ENCODE results near the gene STK32C.
A peak's percentile ranks its signal among the peaks of the same experiment; 100 is the strongest.
"Not testable (repeated sequence)": the region's sequence is repeated elsewhere in the genome, so short reads cannot be mapped to it uniquely, and the experiment has no call there.

The STK32C gene

DNA sequence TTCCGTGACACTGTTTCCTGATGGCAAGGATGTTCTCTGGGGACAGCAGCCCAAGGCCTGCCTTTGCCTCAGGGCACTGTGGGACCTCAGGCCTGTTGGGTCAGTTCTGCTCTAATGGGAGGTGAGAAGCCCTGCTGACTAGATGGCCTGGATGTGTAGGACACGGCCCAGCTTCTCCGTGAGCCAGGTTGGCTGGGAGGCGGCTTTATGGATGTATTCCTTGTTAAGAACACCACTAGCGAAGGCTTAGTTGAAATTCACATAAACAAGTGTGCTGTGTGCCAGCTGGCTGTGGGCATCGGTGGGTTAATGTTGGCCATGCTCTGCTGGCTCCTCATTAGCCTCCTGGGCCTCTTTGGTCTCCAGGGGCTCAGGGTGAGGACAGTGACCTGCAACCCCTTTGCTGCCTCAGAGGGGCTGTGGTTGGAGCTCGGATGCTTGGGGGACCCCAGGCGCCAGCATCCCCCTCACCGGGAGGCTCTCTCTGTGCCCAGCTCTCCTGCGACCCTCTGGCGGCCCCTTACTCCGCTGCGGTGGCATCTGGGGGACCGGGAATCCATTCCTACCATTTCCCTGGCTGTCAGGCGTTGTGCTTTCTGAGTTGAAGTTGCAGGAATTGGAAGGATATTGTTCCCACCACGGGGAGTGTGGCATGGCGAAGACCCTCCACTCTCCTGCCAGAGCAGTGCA, 143.8 kb downstream of the STK32C start:
- no peak for DNase-seq

DNA sequence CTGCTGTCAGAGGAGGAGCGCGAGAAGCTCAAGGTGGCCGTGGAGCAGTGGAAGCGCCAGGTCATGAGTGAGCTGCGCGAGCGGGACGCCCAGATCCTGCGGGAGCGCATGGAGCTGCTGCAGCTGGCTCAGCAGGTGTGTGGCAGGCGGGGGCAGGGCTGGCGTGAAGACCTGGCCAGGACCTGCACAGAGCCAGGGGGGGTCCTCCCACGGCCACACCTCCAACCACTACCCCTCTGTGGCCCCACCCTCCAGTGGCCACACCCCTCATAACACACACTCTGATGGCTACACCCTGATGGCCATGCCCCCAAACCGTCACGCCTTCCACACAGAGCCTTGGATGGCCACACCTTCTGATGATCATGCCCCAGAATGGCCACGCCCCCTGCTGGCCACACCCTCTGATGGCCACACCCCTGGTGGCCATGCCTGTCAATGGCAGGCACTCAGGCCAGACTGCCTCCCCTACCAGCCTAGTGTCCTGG, 144.4 kb downstream of the STK32C start:
- DNase-seq: no peak

DNA sequence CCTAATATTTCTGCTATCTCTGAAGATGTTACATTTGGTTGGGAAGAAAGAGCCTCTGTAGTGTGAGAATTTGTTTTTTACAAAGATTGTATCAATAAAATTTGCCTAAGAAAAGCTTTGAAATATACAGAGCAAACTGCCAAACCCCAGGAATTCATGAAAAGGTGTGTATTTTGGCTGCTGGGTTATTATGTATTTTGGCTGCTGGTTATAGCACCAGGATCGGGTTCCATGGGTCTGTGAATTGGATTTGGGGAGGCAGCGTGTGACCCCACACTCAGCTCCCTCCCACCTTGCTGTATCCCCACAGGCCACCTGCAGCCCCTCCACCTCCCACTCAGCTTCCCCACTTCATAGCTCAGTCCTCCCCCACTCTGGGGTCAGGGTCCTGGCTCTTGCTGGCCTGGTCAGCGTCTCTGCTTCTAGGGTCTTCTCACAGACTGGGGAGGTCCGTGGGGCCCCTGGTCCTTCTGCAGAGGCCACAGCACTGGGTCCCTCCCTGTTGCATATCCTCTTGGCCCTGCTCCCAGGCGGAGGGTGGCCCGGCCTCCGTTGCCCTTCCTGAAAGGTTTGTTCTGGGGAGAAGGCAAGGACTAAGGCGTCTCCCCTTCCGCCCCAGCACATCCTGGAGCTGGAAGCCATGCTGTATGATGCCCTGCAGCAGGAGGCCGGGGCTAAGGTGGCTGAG, 145.0 kb downstream of the STK32C start:
- DNase-seq: no peak

DNA sequence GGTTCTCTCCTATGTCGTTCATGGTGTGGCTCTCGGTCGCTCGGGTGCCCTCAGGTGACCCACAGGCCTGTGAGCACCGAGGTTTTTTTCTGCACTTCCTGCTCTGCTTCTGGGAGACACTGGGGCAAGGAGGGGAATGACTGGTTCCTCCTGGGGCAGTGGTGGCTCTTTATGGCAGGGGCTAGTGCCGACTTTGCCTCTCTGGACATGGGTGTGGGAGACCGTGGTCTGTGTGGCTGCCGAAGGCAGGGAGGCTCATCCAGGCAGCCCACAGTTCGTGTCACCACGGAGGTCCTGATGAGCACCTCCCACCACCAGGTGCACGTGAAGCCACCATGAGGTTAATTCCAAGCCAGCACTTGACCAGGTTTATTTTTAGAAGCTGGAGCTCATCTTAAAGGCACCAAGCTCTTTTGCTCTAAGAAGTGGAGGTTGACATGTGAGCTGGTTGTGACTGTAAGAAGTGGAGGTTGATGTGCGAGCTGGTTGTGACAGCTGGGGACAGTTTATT, 145.7 kb downstream of the STK32C start:
- no peak for DNase-seq

DNA sequence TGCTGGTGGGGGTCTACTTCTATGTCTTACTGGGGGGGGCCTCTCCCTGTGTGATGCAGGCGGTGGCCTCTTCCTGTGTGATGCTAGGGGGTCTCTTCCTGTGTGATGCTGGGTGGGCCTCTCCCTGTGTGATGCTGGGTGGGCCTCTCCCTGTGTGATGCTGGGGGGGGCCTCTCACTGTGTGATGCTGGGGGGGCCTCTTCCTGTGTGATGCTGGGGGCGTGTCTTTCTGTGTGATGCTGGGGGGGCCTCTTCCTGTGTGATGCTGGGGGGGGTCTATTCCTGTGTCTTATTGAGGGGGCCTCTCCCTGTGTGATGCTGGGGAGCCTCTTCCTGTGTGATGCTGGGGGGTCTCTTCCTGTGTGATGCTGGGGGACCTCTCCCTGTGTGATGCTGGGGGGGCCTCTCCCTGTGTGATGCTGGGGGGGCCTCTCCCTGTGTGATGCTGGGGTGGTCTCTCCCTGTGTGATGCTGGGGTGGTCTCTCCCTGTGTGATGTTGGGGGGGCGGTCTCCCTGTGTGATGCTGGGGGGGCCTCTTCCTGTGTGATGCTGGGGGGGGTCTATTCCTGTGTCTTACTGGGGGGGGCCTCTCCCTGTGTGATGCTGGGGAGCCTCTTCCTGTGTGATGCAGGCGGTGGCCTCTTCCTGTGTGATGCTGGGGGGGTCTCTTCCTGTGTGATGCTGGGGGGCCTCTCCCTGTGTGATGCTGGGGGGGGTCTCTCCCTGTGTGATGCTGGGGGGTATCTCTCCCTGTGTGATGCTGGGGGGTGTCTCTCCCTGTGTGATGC, 146.7 kb downstream of the STK32C start:
- DNase-seq: not testable (repeated sequence)

DNA sequence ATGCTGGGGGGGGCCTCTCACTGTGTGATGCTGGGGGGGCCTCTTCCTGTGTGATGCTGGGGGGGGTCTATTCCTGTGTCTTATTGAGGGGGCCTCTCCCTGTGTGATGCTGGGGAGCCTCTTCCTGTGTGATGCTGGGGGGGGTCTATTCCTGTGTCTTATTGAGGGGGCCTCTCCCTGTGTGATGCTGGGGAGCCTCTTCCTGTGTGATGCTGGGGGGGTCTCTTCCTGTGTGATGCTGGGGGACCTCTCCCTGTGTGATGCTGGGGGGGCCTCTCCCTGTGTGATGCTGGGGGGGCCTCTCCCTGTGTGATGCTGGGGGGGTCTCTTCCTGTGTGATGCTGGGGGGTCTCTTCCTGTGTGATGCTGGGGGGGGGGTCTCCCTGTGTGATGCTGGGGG, 147.5 kb downstream of the STK32C start:
- not testable (repeated sequence) for DNase-seq

DNA sequence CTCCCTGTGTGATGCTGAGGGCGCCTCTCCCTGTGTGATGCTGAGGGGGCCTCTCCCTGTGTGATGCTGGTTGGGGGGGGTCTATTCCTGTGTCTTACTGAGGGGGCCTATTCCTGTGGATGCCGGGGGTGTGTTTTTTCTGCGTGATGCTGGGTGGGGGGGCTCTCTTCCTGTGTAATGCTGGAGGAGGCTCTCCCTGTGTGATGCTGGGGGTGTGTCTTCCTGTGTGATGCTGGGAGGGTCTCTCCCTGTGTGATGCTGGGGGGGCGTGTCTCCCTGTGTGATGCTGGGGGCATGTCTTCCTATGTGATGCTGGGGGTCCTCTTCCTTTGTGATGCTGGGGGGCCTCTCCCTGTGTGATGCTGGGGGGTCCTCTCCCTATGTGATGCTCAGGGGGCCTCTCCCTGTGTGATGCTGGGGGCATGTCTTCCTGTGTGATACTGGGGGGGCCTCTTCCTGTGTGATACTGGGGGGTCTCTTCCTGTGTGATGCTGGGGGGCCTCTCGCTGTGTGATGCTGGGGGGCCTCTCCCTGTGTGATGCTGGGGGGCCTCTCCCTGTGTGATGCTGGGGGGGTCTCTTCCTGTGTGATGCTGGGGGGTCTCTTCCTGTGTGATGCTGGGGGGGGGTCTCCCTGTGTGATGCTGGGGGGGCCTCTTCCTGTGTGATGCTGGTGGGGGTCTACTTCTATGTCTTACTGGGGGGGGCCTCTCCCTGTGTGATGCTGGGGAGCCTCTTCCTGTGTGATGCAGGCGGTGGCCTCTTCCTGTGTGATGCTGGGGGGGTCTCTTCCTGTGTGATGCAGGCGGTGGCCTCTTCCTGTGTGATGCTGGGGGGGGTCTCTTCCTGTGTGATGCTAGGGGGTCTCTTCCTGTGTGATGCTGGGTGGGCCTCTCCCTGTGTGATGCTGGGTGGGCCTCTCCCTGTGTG, 148.2 kb downstream of the STK32C start:
- DNase-seq: peak; percentile 46

DNA sequence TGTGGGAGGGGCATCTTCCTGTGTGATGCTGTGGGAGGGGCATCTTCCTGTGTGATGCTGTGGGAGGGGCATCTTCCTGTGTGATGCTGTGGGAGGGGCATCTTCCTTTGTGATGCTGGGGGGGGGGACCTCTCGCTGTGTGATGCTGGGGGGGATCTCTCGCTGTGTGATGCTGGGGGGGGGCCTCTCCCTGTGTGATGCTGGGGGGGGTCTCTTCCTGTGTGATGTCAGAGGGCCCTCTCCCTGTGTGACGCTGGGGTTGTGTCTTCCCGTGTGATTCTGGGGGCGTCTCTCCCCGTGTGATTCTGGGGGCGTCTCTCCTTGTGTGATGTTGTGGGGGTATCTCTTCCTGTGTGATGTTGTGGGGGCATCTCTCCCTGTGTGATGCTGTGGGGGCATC, 148.9 kb downstream of the STK32C start:
- DNase-seq: peak; percentile 43

DNA sequence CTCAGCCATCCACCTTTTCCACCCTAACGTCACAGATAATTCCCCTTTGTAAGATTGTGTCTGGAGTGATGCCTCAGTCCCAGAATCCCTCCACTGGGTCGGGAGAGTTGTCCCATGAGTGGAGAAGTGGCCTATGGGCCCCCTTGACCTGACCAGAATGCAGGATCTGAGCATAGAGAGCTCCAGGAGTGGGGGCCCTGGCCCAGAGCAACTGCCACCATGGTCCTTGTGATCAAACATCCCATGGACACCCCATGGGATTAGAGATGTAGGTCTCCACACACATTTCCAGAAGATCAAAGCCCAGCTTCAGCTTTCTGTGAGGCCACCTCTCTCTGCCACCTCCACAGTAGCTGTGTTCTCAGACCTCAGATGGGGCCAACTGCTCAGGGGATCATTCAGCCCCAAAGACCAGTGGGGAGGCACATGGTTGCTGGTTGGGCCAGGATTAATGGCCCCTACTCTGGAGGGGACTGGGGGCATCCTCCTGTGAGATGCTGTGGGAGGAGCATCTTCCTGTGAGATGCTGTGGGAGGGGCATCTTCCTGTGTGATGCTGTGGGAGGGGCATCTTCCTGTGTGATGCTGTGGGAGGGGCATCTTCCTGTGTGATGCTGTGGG, 149.5 kb downstream of the STK32C start:
- DNase-seq: peak; percentile 19

Measured in effector CD4-positive, alpha-beta T cell (primary cell).